ENCODE results near the gene RAC2.
A peak's percentile ranks its signal among the peaks of the same experiment; 100 is the strongest.

RAC2 gene

DNA sequence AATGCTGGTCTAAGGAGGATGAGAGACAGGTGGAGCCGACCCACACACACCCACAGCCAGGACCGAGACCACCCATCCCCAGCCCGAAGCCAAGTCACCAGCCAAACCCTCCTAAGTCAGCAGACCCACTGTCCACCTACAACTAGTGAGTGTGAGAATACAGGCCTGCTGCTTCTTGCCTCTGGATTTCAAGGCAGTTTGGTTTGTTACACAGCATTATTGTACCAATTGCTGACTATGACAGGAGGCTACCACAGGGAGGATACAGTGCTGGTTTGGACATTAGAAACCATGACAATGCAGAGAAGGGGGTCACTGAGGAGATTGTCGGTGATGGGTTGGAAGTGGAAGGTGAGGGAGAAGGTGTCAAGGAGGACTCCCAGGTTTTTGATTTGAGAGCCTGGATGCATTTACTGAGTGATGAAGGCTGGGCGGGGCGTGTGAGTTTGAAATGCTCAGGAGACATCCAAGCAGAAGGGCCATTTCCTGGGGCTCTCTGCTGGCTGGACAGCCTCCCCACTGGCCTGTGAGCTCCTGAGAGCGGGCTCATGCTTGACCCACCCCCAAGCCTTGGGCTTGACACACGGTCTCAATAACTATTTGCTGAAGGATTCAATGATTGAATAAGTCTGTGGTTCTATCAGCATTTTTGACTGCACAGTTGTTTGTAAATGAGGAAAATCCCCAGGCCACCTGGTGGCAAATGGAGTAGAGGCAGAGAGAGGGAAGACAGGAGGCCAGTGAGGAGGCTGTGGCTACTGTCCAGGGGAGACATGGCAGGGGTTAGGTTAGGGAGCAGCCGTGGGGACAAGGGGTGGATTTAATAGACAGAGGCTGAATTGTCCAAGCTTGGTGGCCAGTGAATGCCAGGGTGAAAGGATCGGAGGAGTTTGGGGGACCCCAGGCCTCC, 22.4 kb downstream of the RAC2 start:
- no peak overlapping the region for H3K4me3 Mint-ChIP-seq
- H3K27ac Mint-ChIP-seq, result no peak overlapping the region
- H3K9me3 Mint-ChIP-seq, result no peaks in the 10 kb centered on the region
- peaks cover 19% of the 10 kb centered on the region for H3K27me3 Mint-ChIP-seq (ENCODE audit: low read depth)
- H3K4me1 Mint-ChIP-seq, result no peaks in the 10 kb centered on the region
- TF ChIP-seq, protein P1, sequence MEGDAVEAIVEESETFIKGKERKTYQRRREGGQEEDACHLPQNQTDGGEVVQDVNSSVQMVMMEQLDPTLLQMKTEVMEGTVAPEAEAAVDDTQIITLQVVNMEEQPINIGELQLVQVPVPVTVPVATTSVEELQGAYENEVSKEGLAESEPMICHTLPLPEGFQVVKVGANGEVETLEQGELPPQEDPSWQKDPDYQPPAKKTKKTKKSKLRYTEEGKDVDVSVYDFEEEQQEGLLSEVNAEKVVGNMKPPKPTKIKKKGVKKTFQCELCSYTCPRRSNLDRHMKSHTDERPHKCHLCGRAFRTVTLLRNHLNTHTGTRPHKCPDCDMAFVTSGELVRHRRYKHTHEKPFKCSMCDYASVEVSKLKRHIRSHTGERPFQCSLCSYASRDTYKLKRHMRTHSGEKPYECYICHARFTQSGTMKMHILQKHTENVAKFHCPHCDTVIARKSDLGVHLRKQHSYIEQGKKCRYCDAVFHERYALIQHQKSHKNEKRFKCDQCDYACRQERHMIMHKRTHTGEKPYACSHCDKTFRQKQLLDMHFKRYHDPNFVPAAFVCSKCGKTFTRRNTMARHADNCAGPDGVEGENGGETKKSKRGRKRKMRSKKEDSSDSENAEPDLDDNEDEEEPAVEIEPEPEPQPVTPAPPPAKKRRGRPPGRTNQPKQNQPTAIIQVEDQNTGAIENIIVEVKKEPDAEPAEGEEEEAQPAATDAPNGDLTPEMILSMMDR (IDR thresholded peaks at IDR 0.05; ENCODE audit: unreplicated experiment in 3 of 3), result no peak
- H3K36me3 Mint-ChIP-seq (ENCODE audit: low read depth), result no peaks in the 10 kb centered on the region

DNA sequence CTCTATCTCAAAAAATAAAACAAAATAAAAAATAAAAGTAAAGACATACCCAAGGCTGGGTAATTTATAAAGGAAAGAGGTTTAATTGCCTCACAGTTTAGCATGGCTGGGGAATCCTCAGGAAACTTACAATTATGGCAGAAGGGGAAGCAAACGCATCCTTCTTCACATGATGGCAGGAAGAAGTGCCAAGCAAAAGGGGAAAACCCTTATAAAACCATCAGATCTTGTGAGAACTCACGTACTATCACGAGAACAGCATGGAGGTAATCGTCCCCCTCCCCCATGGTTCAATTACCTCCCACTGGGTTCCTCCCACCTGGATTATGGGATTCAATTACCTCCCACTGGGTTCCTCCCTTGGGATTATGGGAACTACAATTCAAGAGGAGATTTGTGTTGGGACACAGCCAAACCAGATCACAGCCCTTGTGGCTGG, 23.5 kb downstream of the RAC2 start:
- H3K36me3 Mint-ChIP-seq (ENCODE audit: low read depth), result no peaks in the 10 kb centered on the region
- peaks cover 19% of the 10 kb centered on the region for H3K27me3 Mint-ChIP-seq (ENCODE audit: low read depth)
- no peak overlapping the region for H3K4me3 Mint-ChIP-seq
- H3K9me3 Mint-ChIP-seq, result no peaks in the 10 kb centered on the region
- TF ChIP-seq, protein P1 (IDR thresholded peaks at IDR 0.05; ENCODE audit: unreplicated experiment in 3 of 3), result no peak
- peaks cover 2% of the 10 kb centered on the region for H3K4me1 Mint-ChIP-seq
- H3K27ac Mint-ChIP-seq, result no peak overlapping the region

DNA sequence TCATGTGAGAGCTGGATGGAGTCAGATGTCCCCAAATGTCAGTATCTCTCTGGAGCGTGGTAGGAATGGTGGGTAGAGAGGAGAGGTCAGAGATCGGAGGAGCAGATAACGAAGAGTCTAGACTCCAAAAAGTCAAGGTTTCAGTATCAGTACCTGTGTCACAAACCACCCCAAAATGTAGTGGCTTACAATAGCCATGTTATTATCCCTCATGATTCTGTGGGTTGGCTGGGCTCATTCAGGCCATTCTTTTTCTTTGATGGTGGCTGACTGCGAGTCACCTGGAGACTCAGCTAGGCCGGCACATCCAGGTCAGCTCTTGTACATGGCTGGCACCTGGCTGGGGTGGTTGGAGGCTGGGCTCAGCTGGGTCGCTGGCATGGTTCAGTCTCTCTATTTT, 24.5 kb downstream of the RAC2 start:
- H3K36me3 Mint-ChIP-seq (ENCODE audit: low read depth), result no peaks in the 10 kb centered on the region
- H3K27ac Mint-ChIP-seq, result no peak overlapping the region
- TF ChIP-seq, protein P1 (IDR thresholded peaks at IDR 0.05; ENCODE audit: unreplicated experiment in 3 of 3), result no peak
- H3K9me3 Mint-ChIP-seq, result no peaks in the 10 kb centered on the region
- H3K4me3 Mint-ChIP-seq, result no peak overlapping the region
- H3K27me3 Mint-ChIP-seq (ENCODE audit: low read depth), result peaks cover 25% of the 10 kb centered on the region
- peaks cover 11% of the 10 kb centered on the region for H3K4me1 Mint-ChIP-seq

DNA sequence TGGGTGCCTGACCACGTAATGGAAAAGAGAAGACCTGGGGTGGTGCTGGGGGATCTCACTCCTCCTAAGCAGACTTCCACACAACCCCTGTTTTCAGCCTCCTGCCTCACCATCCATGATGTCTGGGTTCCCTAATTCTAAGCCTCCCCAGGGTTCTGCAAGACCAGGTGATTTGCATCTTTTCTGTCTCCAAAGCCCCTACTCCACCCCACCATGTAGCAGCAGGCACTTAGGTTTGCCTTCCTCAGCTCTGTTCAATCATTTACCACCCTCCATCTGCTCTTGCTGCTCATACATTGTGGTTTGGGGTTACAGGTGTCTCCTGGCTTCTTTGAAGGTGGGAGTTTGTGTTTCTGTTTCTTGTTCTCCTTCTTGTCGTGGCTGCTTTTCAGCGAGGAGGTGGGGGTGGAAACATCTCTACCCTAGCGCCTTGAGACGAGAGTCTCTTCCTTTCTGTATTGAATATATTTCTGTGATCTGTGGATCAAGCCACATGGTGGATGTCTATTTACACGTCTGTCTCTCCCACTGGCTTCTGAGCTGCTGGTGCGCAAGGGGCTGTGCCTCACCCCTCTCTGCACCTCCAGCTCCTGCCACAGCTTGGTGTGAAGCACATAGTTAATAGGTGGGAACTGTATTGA, 25.2 kb downstream of the RAC2 start:
- H3K4me3 Mint-ChIP-seq, result no peak overlapping the region
- peaks cover 28% of the 10 kb centered on the region for H3K27me3 Mint-ChIP-seq (ENCODE audit: low read depth)
- peaks cover 18% of the 10 kb centered on the region for H3K4me1 Mint-ChIP-seq
- H3K9me3 Mint-ChIP-seq, result no peaks in the 10 kb centered on the region
- H3K36me3 Mint-ChIP-seq (ENCODE audit: low read depth), result no peaks in the 10 kb centered on the region
- TF ChIP-seq, protein P1 (IDR thresholded peaks at IDR 0.05; ENCODE audit: unreplicated experiment in 3 of 3), result no peak
- H3K27ac Mint-ChIP-seq, result peak overlapping the region in 1 of 3 experiments; percentile 6

DNA sequence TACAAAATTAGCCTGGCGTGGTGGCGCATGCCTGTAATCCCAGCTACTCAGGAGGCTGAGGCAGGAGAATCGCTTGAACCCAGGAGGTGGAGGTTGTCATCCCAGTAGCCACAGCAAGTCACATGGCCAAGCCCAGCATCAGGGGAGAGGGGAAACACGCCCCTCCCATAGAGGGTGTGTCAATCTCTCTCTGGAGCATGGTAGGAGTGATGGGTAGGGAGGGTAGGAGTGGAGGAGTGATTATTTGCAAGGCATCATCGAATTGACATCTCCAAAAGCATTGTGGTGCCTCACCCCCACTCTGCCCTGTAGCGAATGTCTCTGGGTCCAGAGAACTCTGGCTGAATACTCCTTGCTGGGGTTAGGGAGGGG, 25.7 kb downstream of the RAC2 start:
- TF ChIP-seq, protein P1 (IDR thresholded peaks at IDR 0.05; ENCODE audit: unreplicated experiment in 3 of 3), result no peak
- H3K4me1 Mint-ChIP-seq, result peaks cover 22% of the 10 kb centered on the region
- no peaks in the 10 kb centered on the region for H3K36me3 Mint-ChIP-seq (ENCODE audit: low read depth)
- no peak overlapping the region for H3K27ac Mint-ChIP-seq
- no peak overlapping the region for H3K4me3 Mint-ChIP-seq
- H3K27me3 Mint-ChIP-seq (ENCODE audit: low read depth), result peaks cover 28% of the 10 kb centered on the region
- no peaks in the 10 kb centered on the region for H3K9me3 Mint-ChIP-seq

All from nephron (organoid).